BJ (cell line): Measurements from ENCODE around the gene PPP1CB. TPM values are rescaled to one million over a fixed set of nuclear protein-coding genes. Genes with fewer than 3 reads are reported as not detected.

ENCODE experiments used
- CTCF ChIA-PET: fragments of 350-600 bp; formaldehyde crosslinking; extraction: SDS; loops from one replicate; lab custom pipeline; 2021; ENCODE audit warnings: antibody characterized with exemption, inconsistent platforms; lab: Yijun Ruan, JAX
- POLR2A ChIA-PET: fragments of 300-600 bp; sonication (Branson Sonifier 250); formaldehyde crosslinking; extraction: SDS; loops from one replicate; lab custom pipeline; 2021; ENCODE audit warnings: antibody characterized with exemption; lab: Charles Lee
- DNase-seq: peaks from one replicate; pipeline ENCODE4 v3.0.0-alpha.2; 2011; ENCODE audit warnings: low read depth
- H3K27me3 ChIP-seq: 2 replicates; pipeline ENCODE4 v1.6.0; 2011; ENCODE audit warnings: low read length; ENCODE audit not compliant: control insufficient read depth, insufficient read depth
- H3K36me3 ChIP-seq: 2 replicates; pipeline ENCODE4 v1.5.1; 2011; ENCODE audit warnings: low read length; ENCODE audit not compliant: control insufficient read depth, insufficient read depth
- H3K4me3 ChIP-seq: 2 replicates; pipeline ENCODE4 v1.5.1; 2011; ENCODE audit warnings: low read depth, mild to moderate bottlenecking, control low read depth, low read length
- polyA plus RNA-seq: library from polyadenylated mRNA; depleted of rRNA; stranded (reverse); fragments of >200 nt; gene quantifications from 2 replicates; pipeline ENCODE4 v1.2.3, GENCODE V29; 2011
- TF ChIP-seq, protein P1 (sequence below): IDR thresholded peaks from 2 replicates; pipeline ENCODE4 v1.5.1; 2011; ENCODE audit warnings: low read depth, mild to moderate bottlenecking, control low read depth, inconsistent platforms, low read length, moderate library complexity; ENCODE audit not compliant: insufficient read depth

The PPP1CB gene
- polyA plus RNA-seq, 1 experiment, result 45.2 TPM

DNA sequence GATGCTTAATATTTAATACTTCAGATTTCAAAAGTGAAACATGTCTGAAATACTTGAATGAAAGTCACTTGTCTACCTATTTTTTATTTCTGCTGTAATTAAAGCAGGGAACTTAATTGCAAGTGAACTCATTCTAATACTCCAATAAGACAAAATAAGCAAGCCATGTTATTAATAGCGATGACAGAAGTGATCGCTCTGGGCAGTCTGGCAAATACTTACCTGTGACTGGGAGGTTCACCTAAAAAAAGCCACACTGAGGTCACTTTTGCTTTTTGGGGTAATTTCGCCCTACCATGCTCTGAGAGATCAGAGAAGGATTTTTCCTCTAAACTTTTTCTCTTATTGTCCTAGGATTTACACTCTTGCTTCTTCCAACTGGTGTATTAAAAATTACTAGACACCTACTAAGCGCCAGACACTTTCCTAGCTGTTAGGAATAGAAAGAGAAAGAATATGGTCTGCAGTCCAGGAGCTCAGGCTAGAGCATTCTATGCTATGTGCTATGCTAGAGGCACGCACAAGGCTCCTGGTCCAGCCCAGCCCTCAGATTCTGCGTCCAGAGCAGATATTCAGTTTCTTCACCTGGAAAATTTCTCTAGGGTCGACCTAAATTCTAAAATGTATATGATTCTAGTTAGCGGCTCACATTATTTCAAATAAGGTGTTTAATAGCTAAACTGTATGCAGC lies 26.5 kb upstream of the PPP1CB start:
- Histone ChIP-seq H3K4me3 (no peak overlapping the region), H3K27me3 (no peaks in the 10 kb centered on the region; the same call in 1 of the 2 replicates), H3K36me3 (no peaks in the 10 kb centered on the region)
- CTCF ChIA-PET, result no interaction called here
- TF ChIP-seq, protein P1, sequence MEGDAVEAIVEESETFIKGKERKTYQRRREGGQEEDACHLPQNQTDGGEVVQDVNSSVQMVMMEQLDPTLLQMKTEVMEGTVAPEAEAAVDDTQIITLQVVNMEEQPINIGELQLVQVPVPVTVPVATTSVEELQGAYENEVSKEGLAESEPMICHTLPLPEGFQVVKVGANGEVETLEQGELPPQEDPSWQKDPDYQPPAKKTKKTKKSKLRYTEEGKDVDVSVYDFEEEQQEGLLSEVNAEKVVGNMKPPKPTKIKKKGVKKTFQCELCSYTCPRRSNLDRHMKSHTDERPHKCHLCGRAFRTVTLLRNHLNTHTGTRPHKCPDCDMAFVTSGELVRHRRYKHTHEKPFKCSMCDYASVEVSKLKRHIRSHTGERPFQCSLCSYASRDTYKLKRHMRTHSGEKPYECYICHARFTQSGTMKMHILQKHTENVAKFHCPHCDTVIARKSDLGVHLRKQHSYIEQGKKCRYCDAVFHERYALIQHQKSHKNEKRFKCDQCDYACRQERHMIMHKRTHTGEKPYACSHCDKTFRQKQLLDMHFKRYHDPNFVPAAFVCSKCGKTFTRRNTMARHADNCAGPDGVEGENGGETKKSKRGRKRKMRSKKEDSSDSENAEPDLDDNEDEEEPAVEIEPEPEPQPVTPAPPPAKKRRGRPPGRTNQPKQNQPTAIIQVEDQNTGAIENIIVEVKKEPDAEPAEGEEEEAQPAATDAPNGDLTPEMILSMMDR, result no peak
- no peak for DNase-seq
- POLR2A ChIA-PET, result no interaction called here

DNA sequence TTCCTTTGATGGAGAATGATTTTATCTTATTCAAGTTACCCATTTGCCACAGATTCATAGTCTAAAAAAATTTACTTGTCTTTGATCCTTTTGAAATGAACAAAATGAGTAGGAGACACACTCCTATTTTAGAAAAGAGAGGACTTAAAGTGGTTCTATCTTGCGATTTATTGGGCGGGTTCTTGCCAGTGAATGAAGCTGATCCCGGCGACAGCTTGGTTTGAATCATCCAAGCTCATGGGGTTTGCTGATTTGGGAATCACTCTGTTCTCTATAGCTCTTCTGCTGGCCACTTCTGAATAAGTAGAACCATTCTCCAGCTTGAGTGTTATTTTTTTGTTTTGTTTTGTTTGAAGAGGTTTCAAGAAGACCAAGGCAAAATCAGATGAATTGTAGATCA lies 25.5 kb upstream of the PPP1CB start:
- H3K36me3 ChIP-seq, result no peaks in the 10 kb centered on the region
- POLR2A ChIA-PET, result interaction anchor here (0.6 kb wide), 1 partner anchor 14 kb away, joined by 4 read pairs; no protein-coding TSS in a partner anchor
- H3K27me3 ChIP-seq, result no peaks in the 10 kb centered on the region; the same call in 1 of the 2 replicates
- no peak for DNase-seq
- CTCF ChIA-PET, result no interaction called here
- no peak overlapping the region for H3K4me3 ChIP-seq
- TF ChIP-seq, protein P1, result no peak

DNA sequence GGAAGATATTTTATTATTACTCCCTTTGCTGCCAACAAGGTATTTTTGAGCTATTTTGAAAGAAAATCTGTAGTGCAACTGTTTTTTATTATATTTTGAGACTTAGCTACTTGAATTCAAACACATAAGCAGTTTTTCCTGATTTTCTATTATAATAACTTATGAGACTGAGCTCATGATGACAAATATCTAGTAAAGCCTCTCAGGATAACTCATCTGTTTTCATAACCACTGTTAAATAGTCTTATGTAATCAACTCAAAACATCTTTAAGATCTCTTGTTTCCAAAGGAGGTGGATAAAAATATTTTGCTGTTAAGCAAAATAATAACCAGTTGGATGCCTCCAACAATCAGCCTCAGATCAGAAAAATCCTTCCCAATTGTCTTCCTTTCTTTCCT lies 21.9 kb upstream of the PPP1CB start:
- peak; percentile 46 for DNase-seq
- TF ChIP-seq, protein P1, result no peak
- POLR2A ChIA-PET, result interaction anchor here (0.9 to 1.1 kb wide), 3 partner anchors 16 to 22 kb away, joined by 3 read pairs; partner anchors contain the start of gene PPP1CB
- Histone ChIP-seq H3K27me3 (no peaks in the 10 kb centered on the region), H3K4me3 (no peak overlapping the region), H3K36me3 (no peaks in the 10 kb centered on the region)
- CTCF ChIA-PET, result interaction anchor here (1.0 to 1.3 kb wide), 2 partner anchors 13 to 23 kb away, joined by 3 read pairs; no protein-coding TSS in a partner anchor

DNA sequence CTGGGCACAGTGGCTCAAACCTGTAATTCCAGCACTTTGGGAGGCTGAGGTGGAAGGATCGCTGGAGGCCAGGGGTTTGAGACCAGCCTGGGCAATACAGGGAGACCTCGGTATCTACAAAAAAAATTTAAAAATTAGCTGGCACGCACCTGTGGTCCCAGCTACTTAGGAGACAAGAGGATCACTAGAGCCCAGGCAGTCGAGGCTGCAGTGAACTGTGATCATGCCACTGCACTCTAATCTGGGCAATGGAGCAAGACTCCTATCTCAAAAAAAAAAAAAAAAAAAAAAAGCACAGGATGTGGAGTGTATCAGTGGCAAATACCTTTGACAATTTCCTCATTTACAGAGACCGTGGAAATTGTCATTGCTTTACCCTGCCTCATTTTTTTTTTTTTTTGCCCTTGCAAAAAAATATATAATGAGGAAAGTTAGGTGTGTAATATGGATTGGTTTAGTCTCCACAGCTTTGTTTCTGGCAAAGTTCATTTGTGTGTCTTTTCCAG lies 20.9 kb upstream of the PPP1CB start:
- H3K27me3 ChIP-seq, result no peaks in the 10 kb centered on the region
- TF ChIP-seq, protein P1, result no peak
- POLR2A ChIA-PET, result no interaction called here
- DNase-seq, result no peak
- no peak overlapping the region for H3K4me3 ChIP-seq
- CTCF ChIA-PET, result no interaction called here
- H3K36me3 ChIP-seq, result no peaks in the 10 kb centered on the region

DNA sequence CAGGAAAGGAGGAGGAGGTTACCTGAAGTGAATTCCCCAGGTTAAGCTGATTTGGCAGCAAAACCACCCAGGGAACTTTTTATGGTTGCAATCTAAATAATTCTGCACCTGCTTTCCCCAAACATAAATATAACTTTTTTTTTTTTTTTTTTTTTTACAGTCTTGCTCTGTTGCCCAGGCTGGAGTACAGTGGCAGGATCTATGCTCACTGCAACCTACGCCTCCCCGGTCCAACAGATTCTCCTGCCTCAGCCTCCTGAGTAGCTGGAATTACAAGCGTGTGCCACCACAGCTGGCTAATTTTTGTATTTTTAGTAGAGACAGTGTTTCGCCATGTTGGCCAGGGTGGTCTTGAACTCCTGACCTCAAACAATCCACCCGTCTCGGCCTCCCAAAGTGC lies 16.1 kb upstream of the PPP1CB start:
- Histone ChIP-seq H3K4me3 (no peak overlapping the region), H3K36me3 (no peaks in the 10 kb centered on the region), H3K27me3 (no peaks in the 10 kb centered on the region)
- ChIA-PET POLR2A (no interaction called here), CTCF (interaction anchor here (1.0 kb wide), 1 partner anchor 169 kb away, joined by 4 read pairs; no protein-coding TSS in a partner anchor)
- TF ChIP-seq, protein P1, result no peak
- DNase-seq, result no peak
